PFSK-1 (cell line): ENCODE measurements around the gene C11orf21.

Experiments used
- FOXP2 ChIP-seq: optimal IDR thresholded peaks from 2 replicates; pipeline ENCODE3; 2011; ENCODE audit warnings: borderline replicate concordance, control low read depth, inconsistent platforms; ENCODE audit not compliant: insufficient read depth; ENCODE audit errors: extremely low read length, extremely low read depth
- POLR2AphosphoS5 ChIP-seq: IDR thresholded peaks from 2 replicates; pipeline ENCODE4 v1.6.1; 2012; ENCODE audit warnings: low read depth, mild to moderate bottlenecking, control low read depth, low read length, moderate library complexity
- SIN3A ChIP-seq: IDR thresholded peaks from 2 replicates; pipeline ENCODE4 v1.6.1; 2012; ENCODE audit warnings: mild to moderate bottlenecking, low read length, moderate library complexity, borderline replicate concordance; ENCODE audit not compliant: insufficient read depth
- TAF1 ChIP-seq: IDR thresholded peaks from 2 replicates; pipeline ENCODE4 v1.6.1; 2012; ENCODE audit warnings: low read length, control low read depth, borderline replicate concordance; ENCODE audit not compliant: insufficient read depth
- TF ChIP-seq, protein P1 (sequence below), 2 experiments: IDR thresholded peaks; 2 replicates each; pipeline versions ENCODE4 v1.6.1 to v1.8.0; 2011 to 2012; ENCODE audit warnings: low read depth in 2 of 2, low read length in 2 of 2, control low read depth in 1 of 2, inconsistent platforms in 1 of 2, mild to moderate bottlenecking in 1 of 2, moderate library complexity in 1 of 2; ENCODE audit not compliant: insufficient read depth in 1 of 2

Gene C11orf21

GRCh38 chr11:2319791-2320472 lies 18.2 kb upstream of the C11orf21 start:
- TF ChIP-seq, protein P1, sequence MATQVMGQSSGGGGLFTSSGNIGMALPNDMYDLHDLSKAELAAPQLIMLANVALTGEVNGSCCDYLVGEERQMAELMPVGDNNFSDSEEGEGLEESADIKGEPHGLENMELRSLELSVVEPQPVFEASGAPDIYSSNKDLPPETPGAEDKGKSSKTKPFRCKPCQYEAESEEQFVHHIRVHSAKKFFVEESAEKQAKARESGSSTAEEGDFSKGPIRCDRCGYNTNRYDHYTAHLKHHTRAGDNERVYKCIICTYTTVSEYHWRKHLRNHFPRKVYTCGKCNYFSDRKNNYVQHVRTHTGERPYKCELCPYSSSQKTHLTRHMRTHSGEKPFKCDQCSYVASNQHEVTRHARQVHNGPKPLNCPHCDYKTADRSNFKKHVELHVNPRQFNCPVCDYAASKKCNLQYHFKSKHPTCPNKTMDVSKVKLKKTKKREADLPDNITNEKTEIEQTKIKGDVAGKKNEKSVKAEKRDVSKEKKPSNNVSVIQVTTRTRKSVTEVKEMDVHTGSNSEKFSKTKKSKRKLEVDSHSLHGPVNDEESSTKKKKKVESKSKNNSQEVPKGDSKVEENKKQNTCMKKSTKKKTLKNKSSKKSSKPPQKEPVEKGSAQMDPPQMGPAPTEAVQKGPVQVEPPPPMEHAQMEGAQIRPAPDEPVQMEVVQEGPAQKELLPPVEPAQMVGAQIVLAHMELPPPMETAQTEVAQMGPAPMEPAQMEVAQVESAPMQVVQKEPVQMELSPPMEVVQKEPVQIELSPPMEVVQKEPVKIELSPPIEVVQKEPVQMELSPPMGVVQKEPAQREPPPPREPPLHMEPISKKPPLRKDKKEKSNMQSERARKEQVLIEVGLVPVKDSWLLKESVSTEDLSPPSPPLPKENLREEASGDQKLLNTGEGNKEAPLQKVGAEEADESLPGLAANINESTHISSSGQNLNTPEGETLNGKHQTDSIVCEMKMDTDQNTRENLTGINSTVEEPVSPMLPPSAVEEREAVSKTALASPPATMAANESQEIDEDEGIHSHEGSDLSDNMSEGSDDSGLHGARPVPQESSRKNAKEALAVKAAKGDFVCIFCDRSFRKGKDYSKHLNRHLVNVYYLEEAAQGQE (IDR thresholded peaks at IDR 0.05; ENCODE audit: insufficient read depth in 1 of 2, low read depth in 2 of 2, low read length in 2 of 2), result no peak
- TF ChIP-seq FOXP2 (no peak), TAF1 (no peak), SIN3A (no peak), POLR2AphosphoS5 (no peak)

DNA sequence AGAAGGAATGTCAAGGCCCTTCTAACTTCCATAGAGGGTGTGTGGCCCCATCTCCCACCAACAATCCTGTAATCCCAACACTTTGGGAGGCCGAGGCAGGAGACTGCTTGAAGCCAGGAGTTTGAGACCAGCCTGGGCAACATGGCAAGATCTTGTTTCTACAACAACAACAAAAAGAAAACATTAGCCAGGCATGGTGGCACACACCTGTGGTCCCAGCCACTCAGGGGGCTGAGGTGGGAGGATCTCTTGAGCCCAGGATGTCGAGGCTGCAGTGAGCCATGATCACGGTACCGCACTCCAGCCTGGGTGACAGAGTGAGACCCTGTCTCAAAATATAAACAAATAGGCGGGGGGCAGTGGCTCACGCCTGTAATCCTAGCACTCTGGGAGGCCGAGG lies 17.0 kb upstream of the C11orf21 start:
- TF ChIP-seq POLR2AphosphoS5, result no peak
- TF ChIP-seq FOXP2, result no peak
- no peak for TF ChIP-seq SIN3A
- TF ChIP-seq, protein P1 (IDR thresholded peaks at IDR 0.05; ENCODE audit: insufficient read depth in 1 of 2, low read depth in 2 of 2, low read length in 2 of 2), result no peak
- TF ChIP-seq TAF1, result no peak

GRCh38 chr11:2318123-2318522 lies 16.4 kb upstream of the C11orf21 start:
- TF ChIP-seq, protein P1 (IDR thresholded peaks at IDR 0.05; ENCODE audit: insufficient read depth in 1 of 2, low read depth in 2 of 2, low read length in 2 of 2), result no peak
- TF ChIP-seq POLR2AphosphoS5, result no peak
- no peak for TF ChIP-seq SIN3A
- TF ChIP-seq TAF1, result no peak
- no peak for TF ChIP-seq FOXP2

DNA sequence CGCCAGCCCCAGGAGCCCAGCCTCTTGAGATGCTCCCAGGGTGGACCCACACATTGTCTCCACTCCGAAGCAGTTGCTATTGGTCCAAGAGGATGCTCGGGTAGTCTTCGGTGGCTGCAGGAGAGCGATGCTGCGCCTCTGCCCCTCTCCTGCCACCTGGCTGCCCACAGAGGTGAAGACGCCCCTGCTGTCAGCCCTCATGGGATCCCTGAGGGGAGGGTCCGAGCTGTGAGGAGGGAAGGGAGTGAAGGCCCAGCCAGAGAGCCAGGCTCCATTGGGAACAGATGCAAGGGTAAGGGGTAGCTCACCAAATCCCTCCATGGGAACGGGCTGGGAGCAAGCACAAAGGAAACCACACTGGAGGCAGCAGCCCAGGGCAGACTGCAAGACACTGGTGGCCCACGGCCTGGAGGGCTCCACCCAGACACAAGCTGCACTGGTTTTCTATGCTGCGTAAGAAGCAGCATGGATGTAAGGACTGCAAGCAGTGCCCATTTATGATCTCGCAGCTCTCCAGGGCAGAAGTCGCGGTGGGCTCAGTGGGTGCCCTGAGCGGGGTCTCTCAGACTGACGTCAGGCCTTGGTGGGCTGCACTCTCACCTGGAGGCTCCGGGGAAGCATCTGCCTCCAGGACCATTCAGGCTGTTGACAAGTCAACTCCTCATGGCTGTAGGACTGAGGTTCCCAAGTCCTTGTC lies 15.8 kb upstream of the C11orf21 start:
- TF ChIP-seq, protein P1 (IDR thresholded peaks at IDR 0.05; ENCODE audit: insufficient read depth in 1 of 2, low read depth in 2 of 2, low read length in 2 of 2), result no peak
- no peak for TF ChIP-seq TAF1
- no peak for TF ChIP-seq POLR2AphosphoS5
- no peak for TF ChIP-seq SIN3A
- TF ChIP-seq FOXP2, result no peak
